ELF-1 (cell line): Measurements from ENCODE around the gene TMEM120B.
"Not testable (repeated sequence)": the region's sequence is repeated elsewhere in the genome, so short reads cannot be mapped to it uniquely, and the experiment has no call there.

Experiments
- DNase-seq: peaks from one replicate; pipeline ENCODE4 v3.0.0-alpha.2; 2016; ENCODE audit warnings: low read depth, low spot score

TMEM120B gene

GRCh38 chr12:121709064-121709424 is 3.5 kb upstream of the TMEM120B start:
- DNase-seq, result not testable (repeated sequence)

- peak; percentile 30 for DNase-seq
Observed at GRCh38 chr12:121709478-121709961, 3.0 kb upstream of the TMEM120B start.

GRCh38 chr12:121711361-121712189 is 977 bp upstream of the TMEM120B start:
- DNase-seq, result no peak

GRCh38 chr12:121712190-121712460 is 427 bp upstream of the TMEM120B start:
- peak; percentile 70 for DNase-seq

GRCh38 chr12:121713257-121713777 is 765 bp downstream of the TMEM120B start:
- peak; percentile 16 for DNase-seq

GRCh38 chr12:121713793-121714192 is 1.2 kb downstream of the TMEM120B start:
- no peak for DNase-seq

- not testable (repeated sequence) for DNase-seq
Observed at GRCh38 chr12:121715055-121715454, 2.5 kb downstream of the TMEM120B start.

- no peak for DNase-seq
Observed at GRCh38 chr12:121715862-121716435, 3.4 kb downstream of the TMEM120B start.

- DNase-seq, result peak; percentile 77
Observed at GRCh38 chr12:121717041-121717699, 4.6 kb downstream of the TMEM120B start.

- DNase-seq, result peak; percentile 26
Observed at GRCh38 chr12:121718653-121719239, 6.2 kb downstream of the TMEM120B start.

- DNase-seq, result peak; percentile 35
Observed at GRCh38 chr12:121719926-121720414, 7.4 kb downstream of the TMEM120B start.

- DNase-seq, result no peak
Observed at GRCh38 chr12:121720762-121721161, 8.2 kb downstream of the TMEM120B start.

GRCh38 chr12:121722511-121722910 is 10.0 kb downstream of the TMEM120B start:
- DNase-seq, result no peak

- no peak for DNase-seq
Observed at GRCh38 chr12:121723200-121723599, 10.6 kb downstream of the TMEM120B start.

- DNase-seq, result no peak
Observed at GRCh38 chr12:121724925-121725324, 12.4 kb downstream of the TMEM120B start.

- DNase-seq, result no peak
Observed at GRCh38 chr12:121725423-121725822, 12.9 kb downstream of the TMEM120B start.

- no peak for DNase-seq
Observed at GRCh38 chr12:121729021-121729420, 16.5 kb downstream of the TMEM120B start.

GRCh38 chr12:121731473-121731872 is 18.9 kb downstream of the TMEM120B start:
- no peak for DNase-seq

- no peak for DNase-seq
Observed at GRCh38 chr12:121733849-121734248, 21.3 kb downstream of the TMEM120B start.

- no peak for DNase-seq
Observed at GRCh38 chr12:121738340-121738858, 25.8 kb downstream of the TMEM120B start.

GRCh38 chr12:121740847-121741246 is 28.3 kb downstream of the TMEM120B start:
- DNase-seq, result no peak

- DNase-seq, result no peak
Observed at GRCh38 chr12:121741743-121742142, 29.2 kb downstream of the TMEM120B start.
